GM10266 (cell line): Measurements from ENCODE around the gene IQCK.

ENCODE experiments used
- DNase-seq: peaks from one replicate; pipeline ENCODE4 v3.0.0; 2012; ENCODE audit errors: extremely low spot score
- TF ChIP-seq, protein P1 (sequence below): IDR thresholded peaks from 2 replicates; pipeline ENCODE4 v1.5.1; 2012; ENCODE audit warnings: mild to moderate bottlenecking, low read depth; ENCODE audit not compliant: control insufficient read depth, insufficient read depth; ENCODE audit errors: missing control alignments

Gene IQCK

DNA sequence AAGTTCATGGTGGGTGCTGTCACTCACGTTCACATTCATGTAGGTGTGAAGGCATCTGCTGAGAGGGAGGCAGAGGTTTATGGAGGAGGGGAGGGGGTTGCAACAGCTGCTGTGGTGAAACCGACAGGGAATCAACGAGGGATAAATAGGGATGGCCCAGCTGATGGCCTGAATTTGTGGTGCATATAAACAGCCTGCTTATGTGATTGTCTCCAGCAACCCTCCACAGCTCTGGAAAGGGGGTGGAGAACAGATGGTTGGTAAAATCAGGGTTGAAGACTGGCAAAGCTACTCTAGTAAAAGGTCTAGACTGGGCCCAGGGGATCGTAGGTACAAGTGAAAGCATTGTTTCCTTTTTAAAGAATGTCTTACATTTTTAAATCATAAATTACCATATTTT lies 53.7 kb downstream of the IQCK start:
- DNase-seq = no peak
- TF ChIP-seq, protein P1, sequence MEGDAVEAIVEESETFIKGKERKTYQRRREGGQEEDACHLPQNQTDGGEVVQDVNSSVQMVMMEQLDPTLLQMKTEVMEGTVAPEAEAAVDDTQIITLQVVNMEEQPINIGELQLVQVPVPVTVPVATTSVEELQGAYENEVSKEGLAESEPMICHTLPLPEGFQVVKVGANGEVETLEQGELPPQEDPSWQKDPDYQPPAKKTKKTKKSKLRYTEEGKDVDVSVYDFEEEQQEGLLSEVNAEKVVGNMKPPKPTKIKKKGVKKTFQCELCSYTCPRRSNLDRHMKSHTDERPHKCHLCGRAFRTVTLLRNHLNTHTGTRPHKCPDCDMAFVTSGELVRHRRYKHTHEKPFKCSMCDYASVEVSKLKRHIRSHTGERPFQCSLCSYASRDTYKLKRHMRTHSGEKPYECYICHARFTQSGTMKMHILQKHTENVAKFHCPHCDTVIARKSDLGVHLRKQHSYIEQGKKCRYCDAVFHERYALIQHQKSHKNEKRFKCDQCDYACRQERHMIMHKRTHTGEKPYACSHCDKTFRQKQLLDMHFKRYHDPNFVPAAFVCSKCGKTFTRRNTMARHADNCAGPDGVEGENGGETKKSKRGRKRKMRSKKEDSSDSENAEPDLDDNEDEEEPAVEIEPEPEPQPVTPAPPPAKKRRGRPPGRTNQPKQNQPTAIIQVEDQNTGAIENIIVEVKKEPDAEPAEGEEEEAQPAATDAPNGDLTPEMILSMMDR = no peak

DNA sequence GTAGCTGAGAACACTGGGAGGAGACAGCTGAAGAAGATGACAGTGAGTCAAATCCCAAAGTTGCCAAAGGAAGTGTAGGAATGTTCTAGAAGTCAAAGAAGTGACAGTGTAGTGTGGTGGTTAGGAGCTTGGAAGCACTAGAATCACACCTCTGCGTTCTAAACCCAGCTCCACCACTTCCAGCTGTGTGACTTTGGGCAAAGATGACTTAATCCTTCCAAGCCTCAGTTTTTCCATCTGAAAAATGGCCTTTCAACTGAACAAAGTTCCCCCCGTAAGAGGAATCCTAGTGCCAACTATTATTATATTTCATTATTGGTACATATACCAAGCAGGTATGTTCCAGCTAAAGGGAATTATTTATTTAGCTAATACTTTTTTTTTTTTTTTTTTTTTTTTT lies 56.0 kb downstream of the IQCK start:
- TF ChIP-seq, protein P1 = no peak
- no peak for DNase-seq

DNA sequence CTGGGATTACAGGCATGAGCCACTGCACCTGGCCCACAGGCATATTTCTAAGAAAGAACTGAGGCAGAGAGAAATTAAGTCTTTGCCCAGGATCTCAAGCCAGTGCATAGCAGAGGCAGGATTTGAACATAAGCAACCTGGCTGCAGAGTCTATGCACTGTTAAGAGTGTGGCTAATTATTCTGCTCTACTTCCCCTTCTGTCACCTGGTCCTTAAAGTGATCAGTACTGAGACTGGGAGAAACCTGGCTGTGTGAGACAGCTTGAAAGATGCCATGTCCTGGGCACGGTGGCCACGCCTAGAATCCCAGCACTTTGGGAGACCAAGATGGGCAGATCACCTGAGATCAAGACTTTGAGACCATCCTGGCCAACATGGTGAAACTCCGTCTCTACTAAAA lies 58.1 kb downstream of the IQCK start:
- TF ChIP-seq, protein P1 = no peak
- DNase-seq = no peak

DNA sequence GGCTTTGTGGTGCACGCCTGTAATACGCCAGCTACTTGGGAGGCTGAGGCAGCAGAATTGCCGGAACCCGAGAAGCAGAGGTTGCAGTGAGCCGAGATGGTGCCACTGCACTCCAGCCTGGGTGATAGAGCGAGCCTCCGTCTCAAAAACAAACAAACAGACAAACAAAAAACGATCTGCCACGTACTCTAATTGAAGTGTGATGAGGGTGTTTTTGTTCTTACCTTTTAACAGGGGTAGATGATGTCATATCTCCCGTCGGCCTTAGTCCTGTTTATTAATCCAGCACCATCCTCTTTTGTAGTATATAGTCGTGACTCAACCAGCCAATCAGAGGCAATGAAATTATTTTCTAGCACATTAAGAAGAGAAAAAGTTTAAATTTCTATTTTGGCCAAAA lies 58.5 kb downstream of the IQCK start:
- no peak for DNase-seq

DNA sequence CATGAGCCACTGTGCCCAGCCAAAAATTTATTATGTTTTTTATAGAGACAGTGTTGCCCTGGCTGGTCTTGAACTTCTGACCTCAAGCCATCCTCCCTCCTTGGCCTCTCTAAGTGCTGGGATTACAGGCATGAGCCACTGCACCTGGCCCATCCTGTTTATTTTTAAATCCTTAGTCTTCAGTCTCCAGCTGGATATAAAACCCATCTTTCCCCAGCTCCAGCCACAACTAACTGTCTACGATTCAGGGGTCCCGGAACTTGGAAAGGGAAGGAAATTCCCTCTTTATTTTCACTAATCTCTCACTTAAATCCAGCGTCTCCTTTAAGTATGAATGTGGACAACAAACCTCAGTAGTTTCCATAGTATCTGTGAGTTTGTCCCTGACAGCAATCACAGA lies 62.2 kb downstream of the IQCK start:
- DNase-seq = no peak
- TF ChIP-seq, protein P1 = no peak

More for the DNA sequence above, 58.5 kb downstream of the IQCK start:
- TF ChIP-seq, protein P1 = no peak

DNA sequence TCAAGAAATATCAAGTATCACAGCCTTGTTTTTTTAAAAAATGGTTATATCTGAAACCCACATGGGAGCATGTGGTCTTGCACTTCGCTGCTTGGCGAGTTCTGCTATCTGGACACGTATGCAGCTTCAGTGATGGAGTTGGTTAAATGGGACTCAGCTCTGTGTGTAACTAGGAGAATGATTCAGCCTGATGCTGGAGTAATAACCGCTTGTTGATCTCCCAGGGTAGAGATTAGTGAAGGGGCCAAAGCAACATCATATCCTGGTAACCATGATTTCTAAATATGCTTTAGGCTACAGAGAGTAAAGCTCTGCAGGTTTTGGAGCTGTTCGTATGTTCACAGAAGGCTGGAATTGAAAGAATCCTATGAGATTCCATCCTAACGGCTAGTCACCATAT lies 63.2 kb downstream of the IQCK start:
- no peak for DNase-seq
- TF ChIP-seq, protein P1 = no peak

DNA sequence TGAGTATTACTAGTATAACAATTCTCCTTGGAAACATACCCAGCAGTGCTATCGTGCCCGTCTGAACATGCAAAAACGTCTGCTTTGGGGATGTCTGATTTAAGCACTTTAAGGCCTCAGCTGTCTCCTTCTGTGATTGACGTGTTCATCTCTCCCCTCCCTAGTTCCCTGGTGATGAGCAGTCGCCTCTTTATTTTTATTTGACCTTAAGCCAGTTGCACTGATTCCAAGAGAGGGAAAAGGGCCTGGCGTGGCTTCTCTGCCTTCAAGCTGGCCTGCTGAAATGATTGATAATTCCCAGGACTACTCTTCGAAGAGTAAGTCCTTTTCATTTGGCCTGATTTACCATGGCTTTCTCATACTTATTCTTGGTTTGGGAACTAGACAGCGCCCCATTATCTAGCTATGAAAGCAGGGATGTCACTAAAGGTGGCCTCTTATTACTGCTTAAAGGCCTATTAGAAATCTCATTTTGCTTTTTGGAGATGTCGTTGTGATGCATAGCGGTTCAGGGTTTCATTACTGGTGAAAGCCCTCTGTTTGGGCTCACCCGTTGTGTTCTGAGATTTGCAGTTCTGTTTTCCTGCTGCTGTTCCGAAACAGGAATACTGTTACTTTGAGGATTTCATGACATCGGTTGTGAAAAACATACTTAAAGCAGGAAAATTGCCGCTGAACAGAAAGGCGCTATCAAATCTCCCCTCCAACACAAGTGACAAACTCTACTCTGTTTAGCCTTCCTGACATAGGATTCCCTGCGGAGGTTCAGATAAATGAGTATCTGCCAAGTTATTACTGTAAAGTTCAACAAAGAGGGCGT lies 65.5 kb downstream of the IQCK start:
- DNase-seq = no peak
- TF ChIP-seq, protein P1 = no peak
